NCI-H187 treated with DMSO at 0.1 percent for 48 hours (cell line): Measurements from ENCODE around the gene ZAP70.

Source experiments
- DNase-seq: peaks from one replicate; lab custom pipeline; 2025; lab: John Stamatoyannopoulos, UW

ZAP70 gene

GRCh38 chr2:97788986-97789644 lies 75.7 kb downstream of the ZAP70 start:
- DNase-seq = no peak
